Measurements from ENCODE around the gene NCOR1. TPM values are rescaled to one million over a fixed set of nuclear protein-coding genes. Genes with fewer than 3 reads are reported as not detected.

The NCOR1 gene
- total and polyA plus RNA-seq, 12 donors, result 27.0 to 103 (median 74.8) TPM

DNA sequence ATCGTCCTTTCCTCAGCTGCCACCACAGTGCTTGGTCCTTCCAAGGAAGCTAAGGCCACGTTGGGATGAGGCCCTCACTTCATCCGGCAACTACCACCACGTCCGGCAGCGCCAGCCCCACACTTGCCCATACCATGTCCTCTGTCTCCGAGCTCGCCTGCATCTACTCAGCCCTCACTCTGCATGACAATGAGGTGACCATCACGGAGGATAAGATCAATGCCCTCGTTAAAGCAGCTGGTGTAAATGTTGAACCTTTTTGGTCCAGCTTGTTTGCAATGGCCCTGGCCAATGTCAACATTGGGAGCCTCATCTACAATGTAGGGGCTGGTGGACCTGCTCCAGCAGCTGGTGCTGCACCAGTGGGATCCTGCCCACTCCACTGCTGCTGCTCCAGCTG lies 170.8 kb downstream of the NCOR1 start:
- no peak overlapping the region for H3K27ac ChIP-seq
- DNase-seq, result no peak
- no peaks in the 10 kb centered on the region for H3K27me3 ChIP-seq
- TF ChIP-seq, protein P1, sequence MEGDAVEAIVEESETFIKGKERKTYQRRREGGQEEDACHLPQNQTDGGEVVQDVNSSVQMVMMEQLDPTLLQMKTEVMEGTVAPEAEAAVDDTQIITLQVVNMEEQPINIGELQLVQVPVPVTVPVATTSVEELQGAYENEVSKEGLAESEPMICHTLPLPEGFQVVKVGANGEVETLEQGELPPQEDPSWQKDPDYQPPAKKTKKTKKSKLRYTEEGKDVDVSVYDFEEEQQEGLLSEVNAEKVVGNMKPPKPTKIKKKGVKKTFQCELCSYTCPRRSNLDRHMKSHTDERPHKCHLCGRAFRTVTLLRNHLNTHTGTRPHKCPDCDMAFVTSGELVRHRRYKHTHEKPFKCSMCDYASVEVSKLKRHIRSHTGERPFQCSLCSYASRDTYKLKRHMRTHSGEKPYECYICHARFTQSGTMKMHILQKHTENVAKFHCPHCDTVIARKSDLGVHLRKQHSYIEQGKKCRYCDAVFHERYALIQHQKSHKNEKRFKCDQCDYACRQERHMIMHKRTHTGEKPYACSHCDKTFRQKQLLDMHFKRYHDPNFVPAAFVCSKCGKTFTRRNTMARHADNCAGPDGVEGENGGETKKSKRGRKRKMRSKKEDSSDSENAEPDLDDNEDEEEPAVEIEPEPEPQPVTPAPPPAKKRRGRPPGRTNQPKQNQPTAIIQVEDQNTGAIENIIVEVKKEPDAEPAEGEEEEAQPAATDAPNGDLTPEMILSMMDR (IDR thresholded peaks at IDR 0.05), result no peak
- ATAC-seq, result no peak
- peaks cover 0 to 100% (median 37%) of the 10 kb centered on the region in 9 donors for H3K36me3 ChIP-seq
- H3K9me3 ChIP-seq, result no peaks in the 10 kb centered on the region
- WGBS, 2 donors, result 86 to 92% methylated on average over 10 of the region's 10 CpGs
- H3K4me3 ChIP-seq, result no peak overlapping the region
- intact Hi-C loops (cut with DNase I), result no loop called here
- H3K4me1 ChIP-seq, result peaks cover 0 to 4% (median 0%) of the 10 kb centered on the region in 9 donors

- Histone ChIP-seq H3K4me1 (peaks cover 0 to 4% (median 0%) of the 10 kb centered on the region in 9 donors), H3K27me3 (no peaks in the 10 kb centered on the region), H3K36me3 (peaks cover 0 to 100% (median 50%) of the 10 kb centered on the region in 9 donors), H3K9me3 (no peaks in the 10 kb centered on the region), H3K4me3 (no peak overlapping the region), H3K27ac (peak overlapping the region in 1 of 10 donors; percentile 8)
- DNase-seq, result no peak
- TF ChIP-seq, protein P1 (IDR thresholded peaks at IDR 0.05), result no peak
- WGBS, 2 donors, result 83 to 94% methylated on average over 4 of the region's 4 CpGs
- intact Hi-C loops (cut with DNase I), result no loop called here
- peak in 2 of 8 donors; percentile 20 to 23 for ATAC-seq
These were observed 174.6 kb downstream of the NCOR1 start for GRCh38 chr17:16040710-16041251.

GRCh38 chr17:16037636-16038035 lies 177.7 kb downstream of the NCOR1 start:
- Histone ChIP-seq H3K4me1 (peaks cover 0 to 4% (median 0%) of the 10 kb centered on the region in 9 donors), H3K4me3 (no peak overlapping the region), H3K9me3 (no peaks in the 10 kb centered on the region), H3K36me3 (peaks cover 0 to 100% (median 65%) of the 10 kb centered on the region in 9 donors), H3K27me3 (no peaks in the 10 kb centered on the region), H3K27ac (no peak overlapping the region)
- intact Hi-C loops (cut with DNase I), result no loop called here
- no peak for ATAC-seq
- TF ChIP-seq, protein P1 (IDR thresholded peaks at IDR 0.05), result no peak
- DNase-seq, result no peak

GRCh38 chr17:16036261-16036660 lies 179.1 kb downstream of the NCOR1 start:
- Histone ChIP-seq H3K27me3 (no peaks in the 10 kb centered on the region), H3K36me3 (peaks cover 3 to 100% (median 67%) of the 10 kb centered on the region in 9 donors), H3K4me3 (no peak overlapping the region), H3K27ac (no peak overlapping the region), H3K9me3 (no peaks in the 10 kb centered on the region), H3K4me1 (peaks cover 0 to 4% (median 0%) of the 10 kb centered on the region in 9 donors)
- intact Hi-C loops (cut with DNase I), result no loop called here
- ATAC-seq, result no peak
- no peak for DNase-seq
- TF ChIP-seq, protein P1 (IDR thresholded peaks at IDR 0.05), result no peak
- WGBS, 2 donors, result 83 to 93% methylated on average over 2 of the region's 2 CpGs
